Measurements from ENCODE around the gene POLD3.

POLD3 gene

GRCh38 chr11:74638869-74639268 lies 46.5 kb downstream of the POLD3 start:
- Histone ChIP-seq H3K4me1 (ENCODE audit: low read length) (no peaks in the 10 kb centered on the region), H3K79me2 (ENCODE audit: low read length) (no peaks in the 10 kb centered on the region), H3K4me2 (ENCODE audit: low read length) (no peak overlapping the region), H3K9me3 (ENCODE audit: insufficient read depth, low read length) (no peaks in the 10 kb centered on the region), H3K36me3 (replicated peaks; ENCODE audit: low read depth, low read length) (peaks cover 75% of the 10 kb centered on the region), H3K27ac (ENCODE audit: low read length) (no peak overlapping the region), H3K9ac (ENCODE audit: low read length) (no peak overlapping the region), H3K27me3 (ENCODE audit: low read depth, low read length) (no peaks in the 10 kb centered on the region), H4K20me1 (ENCODE audit: insufficient read depth, low read length) (no peaks in the 10 kb centered on the region), H2AFZ (ENCODE audit: low read depth, low read length) (no peak overlapping the region), H3K4me3 (ENCODE audit: low read length) (no peak overlapping the region)
- TF ChIP-seq EZH2phosphoT487 (IDR thresholded peaks at IDR 0.05; ENCODE audit: low read depth) = no peak
- TF ChIP-seq, protein P1, sequence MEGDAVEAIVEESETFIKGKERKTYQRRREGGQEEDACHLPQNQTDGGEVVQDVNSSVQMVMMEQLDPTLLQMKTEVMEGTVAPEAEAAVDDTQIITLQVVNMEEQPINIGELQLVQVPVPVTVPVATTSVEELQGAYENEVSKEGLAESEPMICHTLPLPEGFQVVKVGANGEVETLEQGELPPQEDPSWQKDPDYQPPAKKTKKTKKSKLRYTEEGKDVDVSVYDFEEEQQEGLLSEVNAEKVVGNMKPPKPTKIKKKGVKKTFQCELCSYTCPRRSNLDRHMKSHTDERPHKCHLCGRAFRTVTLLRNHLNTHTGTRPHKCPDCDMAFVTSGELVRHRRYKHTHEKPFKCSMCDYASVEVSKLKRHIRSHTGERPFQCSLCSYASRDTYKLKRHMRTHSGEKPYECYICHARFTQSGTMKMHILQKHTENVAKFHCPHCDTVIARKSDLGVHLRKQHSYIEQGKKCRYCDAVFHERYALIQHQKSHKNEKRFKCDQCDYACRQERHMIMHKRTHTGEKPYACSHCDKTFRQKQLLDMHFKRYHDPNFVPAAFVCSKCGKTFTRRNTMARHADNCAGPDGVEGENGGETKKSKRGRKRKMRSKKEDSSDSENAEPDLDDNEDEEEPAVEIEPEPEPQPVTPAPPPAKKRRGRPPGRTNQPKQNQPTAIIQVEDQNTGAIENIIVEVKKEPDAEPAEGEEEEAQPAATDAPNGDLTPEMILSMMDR (IDR thresholded peaks at IDR 0.05; ENCODE audit: low read depth, low read length) = no peak

GRCh38 chr11:74639533-74639932 lies 47.2 kb downstream of the POLD3 start:
- no peak overlapping the region for H3K4me3 ChIP-seq (ENCODE audit: low read length)
- TF ChIP-seq, protein P1 (IDR thresholded peaks at IDR 0.05; ENCODE audit: low read depth, low read length) = no peak
- no peak for TF ChIP-seq EZH2phosphoT487 (IDR thresholded peaks at IDR 0.05; ENCODE audit: low read depth)
- peaks cover 78% of the 10 kb centered on the region for H3K36me3 ChIP-seq (replicated peaks; ENCODE audit: low read depth, low read length)
- no peaks in the 10 kb centered on the region for H3K9me3 ChIP-seq (ENCODE audit: insufficient read depth, low read length)
- no peak overlapping the region for H2AFZ ChIP-seq (ENCODE audit: low read depth, low read length)
- no peak overlapping the region for H3K9ac ChIP-seq (ENCODE audit: low read length)
- H3K4me2 ChIP-seq (ENCODE audit: low read length) = no peak overlapping the region
- H4K20me1 ChIP-seq (ENCODE audit: insufficient read depth, low read length) = no peaks in the 10 kb centered on the region
- H3K4me1 ChIP-seq (ENCODE audit: low read length) = no peaks in the 10 kb centered on the region
- no peaks in the 10 kb centered on the region for H3K27me3 ChIP-seq (ENCODE audit: low read depth, low read length)
- H3K79me2 ChIP-seq (ENCODE audit: low read length) = no peaks in the 10 kb centered on the region
- H3K27ac ChIP-seq (ENCODE audit: low read length) = no peak overlapping the region

DNA sequence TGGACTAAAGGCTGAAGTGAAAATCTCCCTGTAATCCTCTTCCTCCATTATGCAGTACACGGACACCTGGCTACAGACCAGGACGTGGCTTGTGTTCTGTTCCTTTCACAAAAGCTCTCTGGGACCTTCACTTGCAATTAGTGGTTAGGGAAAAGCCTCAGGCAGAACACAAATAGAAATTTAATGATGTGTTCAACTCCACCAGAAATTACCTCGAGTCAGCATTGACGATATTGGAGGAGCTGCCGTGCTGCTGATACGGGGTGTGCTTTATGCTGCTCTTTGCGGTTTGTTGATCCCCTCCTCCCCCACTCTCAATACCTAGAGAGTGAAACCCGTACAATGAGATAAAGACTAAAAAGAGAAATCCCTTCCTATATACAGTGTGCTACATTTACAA lies 48.9 kb downstream of the POLD3 start:
- H4K20me1 ChIP-seq (ENCODE audit: insufficient read depth, low read length) = no peaks in the 10 kb centered on the region
- H3K27ac ChIP-seq (ENCODE audit: low read length) = no peak overlapping the region
- H3K9ac ChIP-seq (ENCODE audit: low read length) = no peak overlapping the region
- H3K27me3 ChIP-seq (ENCODE audit: low read depth, low read length) = no peaks in the 10 kb centered on the region
- H3K4me3 ChIP-seq (ENCODE audit: low read length) = no peak overlapping the region
- H3K4me1 ChIP-seq (ENCODE audit: low read length) = no peaks in the 10 kb centered on the region
- peaks cover 73% of the 10 kb centered on the region for H3K36me3 ChIP-seq (replicated peaks; ENCODE audit: low read depth, low read length)
- H3K4me2 ChIP-seq (ENCODE audit: low read length) = no peak overlapping the region
- no peaks in the 10 kb centered on the region for H3K9me3 ChIP-seq (ENCODE audit: insufficient read depth, low read length)
- H3K79me2 ChIP-seq (ENCODE audit: low read length) = no peaks in the 10 kb centered on the region
- no peak for TF ChIP-seq EZH2phosphoT487 (IDR thresholded peaks at IDR 0.05; ENCODE audit: low read depth)
- TF ChIP-seq, protein P1 (IDR thresholded peaks at IDR 0.05; ENCODE audit: low read depth, low read length) = no peak
- no peak overlapping the region for H2AFZ ChIP-seq (ENCODE audit: low read depth, low read length)

DNA sequence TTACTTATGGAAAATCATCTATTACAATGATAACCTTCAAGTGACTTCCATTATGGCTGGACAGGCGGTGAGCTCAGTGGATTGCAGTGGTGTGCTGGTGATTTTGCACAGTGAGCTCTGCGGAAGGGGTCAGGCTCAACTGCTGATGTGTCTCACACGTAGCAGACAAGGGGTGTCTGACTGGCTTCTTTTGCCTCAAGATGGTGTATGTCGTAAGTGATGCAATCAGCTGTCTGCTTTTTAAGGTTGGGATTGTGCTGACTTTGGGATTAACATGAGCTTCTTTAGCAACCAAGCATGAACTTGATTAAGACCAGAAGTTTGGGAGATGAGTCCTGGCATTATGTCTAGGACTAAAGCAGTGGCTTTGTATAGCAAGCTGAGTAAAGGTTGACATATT lies 49.5 kb downstream of the POLD3 start:
- TF ChIP-seq, protein P1 (IDR thresholded peaks at IDR 0.05; ENCODE audit: low read depth, low read length) = no peak
- TF ChIP-seq EZH2phosphoT487 (IDR thresholded peaks at IDR 0.05; ENCODE audit: low read depth) = no peak

More for the DNA sequence above, 49.5 kb downstream of the POLD3 start:
- no peak overlapping the region for H3K9ac ChIP-seq (ENCODE audit: low read length)
- H3K27me3 ChIP-seq (ENCODE audit: low read depth, low read length) = no peaks in the 10 kb centered on the region
- no peak overlapping the region for H2AFZ ChIP-seq (ENCODE audit: low read depth, low read length)
- H3K79me2 ChIP-seq (ENCODE audit: low read length) = no peaks in the 10 kb centered on the region
- H3K4me1 ChIP-seq (ENCODE audit: low read length) = no peaks in the 10 kb centered on the region
- no peak overlapping the region for H3K27ac ChIP-seq (ENCODE audit: low read length)
- H3K36me3 ChIP-seq (replicated peaks; ENCODE audit: low read depth, low read length) = peaks cover 72% of the 10 kb centered on the region
- H3K4me2 ChIP-seq (ENCODE audit: low read length) = no peak overlapping the region
- H3K9me3 ChIP-seq (ENCODE audit: insufficient read depth, low read length) = no peaks in the 10 kb centered on the region
- no peak overlapping the region for H3K4me3 ChIP-seq (ENCODE audit: low read length)
- H4K20me1 ChIP-seq (ENCODE audit: insufficient read depth, low read length) = no peaks in the 10 kb centered on the region
